ENCODE data around the gene ATP13A4. TPM values are rescaled to one million over a fixed set of nuclear protein-coding genes. Genes with fewer than 3 reads are reported as not detected.

Gene ATP13A4
- total RNA-seq, 4 donors from 2014 or later, result 0.28 to 0.36 TPM; not detected in 2

DNA sequence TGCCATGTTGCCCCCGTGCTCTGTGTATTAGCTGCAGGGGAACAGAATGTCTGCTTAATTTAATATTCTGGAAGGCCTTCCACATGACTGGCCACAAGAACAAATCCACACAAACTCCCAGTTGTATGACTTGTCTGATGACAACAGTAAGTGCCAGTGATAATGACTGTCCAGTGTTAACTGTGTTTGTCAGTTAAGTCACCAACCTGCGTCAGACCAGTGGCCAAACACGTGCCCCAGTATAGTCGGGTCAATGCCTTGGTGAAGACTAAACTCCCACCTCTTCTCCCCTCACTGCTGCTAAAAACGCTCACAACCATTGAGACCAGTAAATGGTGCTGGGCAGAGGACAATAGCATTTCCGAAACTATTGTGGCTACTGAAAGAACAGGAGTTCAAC is 166.3 kb downstream of the ATP13A4 start:
- TF ChIP-seq, protein P1, sequence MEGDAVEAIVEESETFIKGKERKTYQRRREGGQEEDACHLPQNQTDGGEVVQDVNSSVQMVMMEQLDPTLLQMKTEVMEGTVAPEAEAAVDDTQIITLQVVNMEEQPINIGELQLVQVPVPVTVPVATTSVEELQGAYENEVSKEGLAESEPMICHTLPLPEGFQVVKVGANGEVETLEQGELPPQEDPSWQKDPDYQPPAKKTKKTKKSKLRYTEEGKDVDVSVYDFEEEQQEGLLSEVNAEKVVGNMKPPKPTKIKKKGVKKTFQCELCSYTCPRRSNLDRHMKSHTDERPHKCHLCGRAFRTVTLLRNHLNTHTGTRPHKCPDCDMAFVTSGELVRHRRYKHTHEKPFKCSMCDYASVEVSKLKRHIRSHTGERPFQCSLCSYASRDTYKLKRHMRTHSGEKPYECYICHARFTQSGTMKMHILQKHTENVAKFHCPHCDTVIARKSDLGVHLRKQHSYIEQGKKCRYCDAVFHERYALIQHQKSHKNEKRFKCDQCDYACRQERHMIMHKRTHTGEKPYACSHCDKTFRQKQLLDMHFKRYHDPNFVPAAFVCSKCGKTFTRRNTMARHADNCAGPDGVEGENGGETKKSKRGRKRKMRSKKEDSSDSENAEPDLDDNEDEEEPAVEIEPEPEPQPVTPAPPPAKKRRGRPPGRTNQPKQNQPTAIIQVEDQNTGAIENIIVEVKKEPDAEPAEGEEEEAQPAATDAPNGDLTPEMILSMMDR (IDR thresholded peaks at IDR 0.05), result no peak
- DNase-seq (ENCODE audit: low spot score), result no peak
- ATAC-seq (ENCODE audit: low FRiP score), result no peak

DNA sequence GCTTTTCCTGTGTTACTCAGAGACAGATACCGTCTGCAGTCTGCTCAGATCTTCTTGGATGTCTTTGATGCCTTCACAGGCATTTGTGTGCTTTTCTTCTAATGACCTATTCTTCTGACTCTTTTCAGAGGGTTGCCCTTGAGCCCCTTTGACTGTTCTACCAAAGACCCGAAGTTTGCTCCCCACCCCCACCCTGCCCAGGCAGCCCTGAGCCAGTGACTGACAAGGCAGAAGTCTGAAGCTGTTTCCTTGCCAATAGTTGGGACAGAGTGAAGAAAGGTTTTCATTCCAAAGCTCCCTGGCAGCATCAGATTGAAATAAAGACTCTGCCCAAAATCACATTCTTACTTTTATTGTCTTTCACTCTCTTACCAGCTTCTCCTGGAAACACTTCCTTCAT is 167.1 kb downstream of the ATP13A4 start:
- TF ChIP-seq, protein P1 (IDR thresholded peaks at IDR 0.05), result no peak
- DNase-seq (ENCODE audit: low spot score) (no peak), ATAC-seq (ENCODE audit: low FRiP score) (no peak)

DNA sequence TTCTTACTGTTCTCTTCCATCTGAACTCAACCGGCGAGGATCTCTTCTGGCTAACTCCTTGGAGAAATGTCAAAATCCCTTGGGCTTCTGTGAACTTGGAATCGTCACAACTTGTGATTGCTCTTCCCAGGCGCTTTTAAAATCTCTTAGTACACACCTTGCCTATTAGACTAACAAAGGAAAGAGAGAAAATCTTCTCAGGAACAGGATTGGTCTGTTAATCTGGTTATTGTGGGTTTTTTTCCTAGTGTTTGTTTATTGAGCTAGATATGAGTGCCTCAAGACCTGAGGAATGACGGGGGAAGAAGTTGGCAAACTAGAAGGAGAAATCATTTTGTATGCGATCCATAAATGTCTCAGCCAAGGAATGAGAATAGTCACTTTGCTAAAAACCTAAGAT is 176.0 kb downstream of the ATP13A4 start, which contains the start of gene ATP13A5:
ATP13A5 (minus strand) TSS at position 48 of the 400 bp plus-strand sequence; CDS start at position 20, 28 bp downstream.
- ATAC-seq (ENCODE audit: low FRiP score) (no peak), DNase-seq (ENCODE audit: low spot score) (no peak)
- TF ChIP-seq, protein P1 (IDR thresholded peaks at IDR 0.05), result no peak

DNA sequence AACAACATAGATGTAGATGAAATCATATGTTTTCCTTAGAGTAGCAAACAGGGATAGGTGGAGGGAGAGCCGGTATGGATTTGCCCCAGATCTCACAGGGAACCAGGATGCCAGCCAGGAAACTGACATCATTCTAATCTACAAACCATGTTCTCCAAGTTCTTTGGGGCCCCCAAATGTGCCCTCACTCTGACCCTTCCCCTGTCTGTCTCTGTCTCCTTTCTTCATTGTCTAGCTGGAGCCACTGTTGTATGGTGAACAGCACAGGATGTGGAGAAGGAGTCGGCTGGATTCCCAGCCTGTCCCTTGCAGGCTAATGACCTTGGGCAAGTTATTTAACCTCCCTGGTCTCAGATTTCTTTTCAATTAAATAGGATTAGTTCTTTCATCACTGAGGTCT is 177.1 kb downstream of the ATP13A4 start:
- ATAC-seq (ENCODE audit: low FRiP score), result no peak
- TF ChIP-seq, protein P1 (IDR thresholded peaks at IDR 0.05), result no peak

DNA sequence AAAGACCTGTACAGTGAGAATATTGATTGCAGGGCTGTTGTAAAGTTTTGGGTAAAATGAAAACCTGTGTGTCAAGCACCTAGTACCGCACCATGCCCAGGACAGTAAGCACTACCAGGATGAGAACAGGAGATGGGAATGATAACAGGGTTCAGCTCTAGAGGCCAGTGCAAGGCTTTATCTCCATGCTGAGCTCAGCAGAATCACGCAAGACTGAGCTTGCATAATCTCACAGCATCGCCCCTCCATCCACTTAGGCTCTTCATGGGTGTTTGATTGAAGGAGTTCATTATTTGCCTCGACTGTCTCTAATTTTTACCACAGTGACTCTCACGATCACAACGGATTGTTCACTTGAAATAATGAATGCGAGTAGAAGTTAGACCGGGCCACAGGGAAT is 179.1 kb downstream of the ATP13A4 start:
- ATAC-seq (ENCODE audit: low FRiP score) (no peak), DNase-seq (ENCODE audit: low spot score) (no peak)
- TF ChIP-seq, protein P1 (IDR thresholded peaks at IDR 0.05), result no peak

More for the DNA sequence above, 177.1 kb downstream of the ATP13A4 start:
- DNase-seq (ENCODE audit: low spot score), result no peak

DNA sequence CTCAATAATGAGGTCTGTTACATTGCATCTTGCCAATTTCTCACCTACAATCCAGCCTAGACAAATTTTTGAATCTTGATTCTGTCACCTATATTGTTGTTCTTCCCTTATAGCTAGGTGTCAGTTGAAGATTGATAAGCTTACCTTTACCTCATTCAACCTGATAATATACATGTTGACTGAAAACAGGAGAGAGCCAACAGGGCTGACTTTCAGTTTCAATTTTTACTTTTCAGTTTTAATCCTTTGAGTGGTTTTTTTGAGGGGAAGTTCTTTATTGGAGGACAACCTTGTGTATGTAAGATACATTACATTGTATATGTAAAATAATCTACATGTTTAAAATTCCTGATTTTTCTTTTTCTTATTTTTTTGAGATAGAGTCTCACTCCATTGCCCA is 181.9 kb downstream of the ATP13A4 start:
- no peak for ATAC-seq (ENCODE audit: low FRiP score)

DNA sequence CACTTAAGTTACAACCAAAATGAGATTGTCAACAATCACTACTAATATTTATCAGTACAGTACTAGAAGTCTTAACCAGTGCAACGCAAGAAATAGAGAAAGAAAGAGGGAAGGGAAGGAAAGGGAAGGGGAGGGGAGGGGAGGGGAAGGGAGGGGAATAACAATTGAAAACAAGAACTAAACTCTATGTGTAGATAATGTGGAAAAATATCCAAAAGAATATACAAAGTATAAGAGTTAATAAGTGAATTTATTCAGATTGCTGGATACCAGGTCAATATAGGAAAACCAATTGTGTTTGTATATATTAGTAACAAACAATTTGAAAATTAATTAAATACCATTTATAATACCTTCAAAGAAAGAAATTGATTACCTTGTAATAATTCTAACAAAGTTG is 186.8 kb downstream of the ATP13A4 start:
- TF ChIP-seq, protein P1 (IDR thresholded peaks at IDR 0.05), result no peak
- ATAC-seq (ENCODE audit: low FRiP score), result no peak
- no peak for DNase-seq (ENCODE audit: low spot score)

More for the DNA sequence above, 181.9 kb downstream of the ATP13A4 start:
- no peak for DNase-seq (ENCODE audit: low spot score)
- TF ChIP-seq, protein P1 (IDR thresholded peaks at IDR 0.05), result no peak
